COLO668 (cell line): ENCODE data around the gene STOML3.
"Not testable (repeated sequence)": the region's sequence is repeated elsewhere in the genome, so short reads cannot be mapped to it uniquely, and the experiment has no call there.

ENCODE experiments used
- DNase-seq: peaks from one replicate; lab custom pipeline; 2025; ENCODE audit not compliant: unreplicated experiment; lab: John Stamatoyannopoulos, UW

STOML3 gene

GRCh38 chr13:38990693-38991092 is at the start of gene STOML3:
STOML3 (minus strand) TSS chr13:38990831; CDS start chr13:38990721, 110 bp downstream.
- DNase-seq = no peak

- DNase-seq = no peak
These were observed 49.6 kb upstream of the STOML3 start for GRCh38 chr13:39040206-39040605.

- DNase-seq = no peak
These were observed 48.4 kb upstream of the STOML3 start for GRCh38 chr13:39039041-39039440.

- peak; percentile 79 for DNase-seq
These were observed 48.0 kb upstream of the STOML3 start for GRCh38 chr13:39038569-39039030.

- peak; percentile 98 for DNase-seq
These were observed 47.4 kb upstream of the STOML3 start, which contains the start of the genes NHLRC3 and PROSER1 for GRCh38 chr13:39037880-39038568. NHLRC3 (plus strand) TSS chr13:39038456; CDS start chr13:39038640, 184 bp downstream. PROSER1 (minus strand) TSS chr13:39038089; CDS start chr13:39037242, 847 bp downstream.

- no peak for DNase-seq
These were observed 46.8 kb upstream of the STOML3 start for GRCh38 chr13:39037410-39037879.

GRCh38 chr13:39036212-39036611 is 45.6 kb upstream of the STOML3 start:
- peak; percentile 39 for DNase-seq

GRCh38 chr13:39035799-39036198 is 45.2 kb upstream of the STOML3 start:
- DNase-seq = no peak

GRCh38 chr13:39035204-39035603 is 44.6 kb upstream of the STOML3 start:
- DNase-seq = no peak

GRCh38 chr13:39034085-39034484 is 43.5 kb upstream of the STOML3 start:
- DNase-seq = no peak

GRCh38 chr13:39032150-39032549 is 41.5 kb upstream of the STOML3 start:
- DNase-seq = no peak

- DNase-seq = no peak
These were observed 34.8 kb upstream of the STOML3 start for GRCh38 chr13:39025433-39025839.

- no peak for DNase-seq
These were observed 33.1 kb upstream of the STOML3 start for GRCh38 chr13:39023761-39024160.

- DNase-seq = no peak
These were observed 32.7 kb upstream of the STOML3 start for GRCh38 chr13:39023316-39023715.

- no peak for DNase-seq
These were observed 30.3 kb upstream of the STOML3 start for GRCh38 chr13:39020853-39021462.

- peak; percentile 52 for DNase-seq
These were observed 26.2 kb upstream of the STOML3 start for GRCh38 chr13:39016787-39017186.

GRCh38 chr13:39016087-39016486 is 25.5 kb upstream of the STOML3 start:
- no peak for DNase-seq

- DNase-seq = no peak
These were observed 22.8 kb upstream of the STOML3 start for GRCh38 chr13:39013462-39013861.

- DNase-seq = no peak
These were observed 22.0 kb upstream of the STOML3 start for GRCh38 chr13:39012608-39013007.

- not testable (repeated sequence) for DNase-seq
These were observed 15.9 kb upstream of the STOML3 start for GRCh38 chr13:39006371-39007111.

GRCh38 chr13:38998739-38999138 is 8.1 kb upstream of the STOML3 start:
- DNase-seq = no peak

GRCh38 chr13:38993381-38993780 is 2.8 kb upstream of the STOML3 start:
- DNase-seq = no peak
